ENCODE data around the gene HNRNPA1.
A peak's percentile ranks its signal among the peaks of the same experiment; 100 is the strongest.

The HNRNPA1 gene

GRCh38 chr12:54299515-54300224 is 19.1 kb downstream of the HNRNPA1 start:
- Histone ChIP-seq H3K36me3 (ENCODE audit: insufficient read depth, low read length) (no peaks in the 10 kb centered on the region), H3K79me2 (ENCODE audit: insufficient read depth, low read length) (peaks cover 76% of the 10 kb centered on the region), H3K4me2 (ENCODE audit: low read depth, low read length, poor library complexity, severe bottlenecking) (peak overlapping the region; percentile 98), H3K27me3 (ENCODE audit: insufficient read depth, low read length, poor library complexity, severe bottlenecking) (peaks cover 5% of the 10 kb centered on the region), H4K20me1 (ENCODE audit: insufficient read depth, low read length, poor library complexity, severe bottlenecking) (peaks cover 3% of the 10 kb centered on the region), H3K4me1 (ENCODE audit: insufficient read depth, low read length, poor library complexity, severe bottlenecking) (peaks cover 75% of the 10 kb centered on the region), H3F3A (ENCODE audit: low read depth) (peaks cover 9% of the 10 kb centered on the region; the same call in 1 of the 2 replicates), H3K9me3 (ENCODE audit: insufficient read depth, low read depth, low read length) (no peaks in the 10 kb centered on the region), H2AFZ (ENCODE audit: low read length) (no peak overlapping the region), H3K4me3 (ENCODE audit: low read length, poor library complexity, severe bottlenecking) (peak overlapping the region; percentile 95), H3K9ac (ENCODE audit: low read depth, low read length, poor library complexity, severe bottlenecking) (peak overlapping the region; percentile 99), H3K9me2 (replicated peaks; ENCODE audit: low read depth, low read length) (no peaks in the 10 kb centered on the region)
- TF ChIP-seq CTCF (conservative IDR thresholded peaks at IDR 0.05; ENCODE audit: low read length), result no peak
- no peak for TF ChIP-seq EZH2phosphoT487 (IDR thresholded peaks at IDR 0.05; ENCODE audit: borderline replicate concordance)

- Histone ChIP-seq H4K20me1 (ENCODE audit: insufficient read depth, low read length, poor library complexity, severe bottlenecking) (no peaks in the 10 kb centered on the region), H3K9ac (ENCODE audit: low read depth, low read length, poor library complexity, severe bottlenecking) (peak overlapping the region; percentile 99), H3F3A (ENCODE audit: low read depth) (peaks cover 11% of the 10 kb centered on the region; the same call in 1 of the 2 replicates), H3K9me2 (replicated peaks; ENCODE audit: low read depth, low read length) (no peaks in the 10 kb centered on the region), H3K4me3 (ENCODE audit: low read length, poor library complexity, severe bottlenecking) (peak overlapping the region; percentile 95), H3K36me3 (ENCODE audit: insufficient read depth, low read length) (no peaks in the 10 kb centered on the region), H3K4me1 (ENCODE audit: insufficient read depth, low read length, poor library complexity, severe bottlenecking) (peaks cover 77% of the 10 kb centered on the region), H3K27me3 (ENCODE audit: insufficient read depth, low read length, poor library complexity, severe bottlenecking) (peaks cover 5% of the 10 kb centered on the region), H2AFZ (ENCODE audit: low read length) (no peak overlapping the region), H3K79me2 (ENCODE audit: insufficient read depth, low read length) (peaks cover 70% of the 10 kb centered on the region), H3K9me3 (ENCODE audit: insufficient read depth, low read depth, low read length) (no peaks in the 10 kb centered on the region), H3K4me2 (ENCODE audit: low read depth, low read length, poor library complexity, severe bottlenecking) (peak overlapping the region; percentile 98)
- TF ChIP-seq CTCF (conservative IDR thresholded peaks at IDR 0.05; ENCODE audit: low read length) (no peak), EZH2phosphoT487 (IDR thresholded peaks at IDR 0.05; ENCODE audit: borderline replicate concordance) (no peak)
Observed at GRCh38 chr12:54300225-54300731, 19.8 kb downstream of the HNRNPA1 start.

GRCh38 chr12:54300732-54301427 is 20.4 kb downstream of the HNRNPA1 start, which contains the start of gene NFE2:
NFE2 (minus strand) TSS chr12:54301015; CDS start chr12:54295248, 5,767 bp downstream.
- H3K9me2 ChIP-seq (replicated peaks; ENCODE audit: low read depth, low read length), result no peaks in the 10 kb centered on the region
- peaks cover 76% of the 10 kb centered on the region for H3K4me1 ChIP-seq (ENCODE audit: insufficient read depth, low read length, poor library complexity, severe bottlenecking)
- peaks cover 64% of the 10 kb centered on the region for H3K79me2 ChIP-seq (ENCODE audit: insufficient read depth, low read length)
- no peaks in the 10 kb centered on the region for H4K20me1 ChIP-seq (ENCODE audit: insufficient read depth, low read length, poor library complexity, severe bottlenecking)
- H3K9ac ChIP-seq (ENCODE audit: low read depth, low read length, poor library complexity, severe bottlenecking), result peak within 1 kb of the TSS; percentile 99
- H3K27me3 ChIP-seq (ENCODE audit: insufficient read depth, low read length, poor library complexity, severe bottlenecking), result peaks cover 5% of the 10 kb centered on the region
- TF ChIP-seq CTCF (conservative IDR thresholded peaks at IDR 0.05; ENCODE audit: low read length) (no peak; the same call in 1 of the 2 replicates), EZH2phosphoT487 (IDR thresholded peaks at IDR 0.05; ENCODE audit: borderline replicate concordance) (no peak)
- peaks cover 11% of the 10 kb centered on the region; the same call in 1 of the 2 replicates for H3F3A ChIP-seq (ENCODE audit: low read depth)
- no peaks in the 10 kb centered on the region for H3K9me3 ChIP-seq (ENCODE audit: insufficient read depth, low read depth, low read length)
- H3K4me3 ChIP-seq (ENCODE audit: low read length, poor library complexity, severe bottlenecking), result peak within 1 kb of the TSS; percentile 95
- H3K4me2 ChIP-seq (ENCODE audit: low read depth, low read length, poor library complexity, severe bottlenecking), result peak within 1 kb of the TSS; percentile 98
- no peaks in the 10 kb centered on the region for H3K36me3 ChIP-seq (ENCODE audit: insufficient read depth, low read length)
- H2AFZ ChIP-seq (ENCODE audit: low read length), result no peak within 1 kb of the TSS
